Skeletal muscle satellite cell (primary cell): ENCODE data around the gene ZNF681.
"Not testable (repeated sequence)": the region's sequence is repeated elsewhere in the genome, so short reads cannot be mapped to it uniquely, and the experiment has no call there.

ENCODE experiments used
- H3K27me3 ChIP-seq: 2 replicates; pipeline ENCODE4 v1.7.0; 2013; ENCODE audit warnings: low read length; ENCODE audit not compliant: control insufficient read depth, insufficient read depth
- H3K36me3 ChIP-seq: 2 replicates; pipeline ENCODE4 v1.7.0; 2013; ENCODE audit warnings: mild to moderate bottlenecking, control low read depth, low read length; ENCODE audit not compliant: insufficient read depth
- H3K4me1 ChIP-seq: 2 replicates; pipeline ENCODE4 v1.7.0; 2013; ENCODE audit warnings: low read length; ENCODE audit not compliant: control insufficient read depth, insufficient read depth
- H3K4me2 ChIP-seq: 2 replicates; pipeline ENCODE4 v1.7.0; 2013; ENCODE audit warnings: mild to moderate bottlenecking, low read length
- H3K4me3 ChIP-seq: 2 replicates; pipeline ENCODE4 v1.7.0; 2013; ENCODE audit warnings: low read length
- H3K9ac ChIP-seq: 2 replicates; pipeline ENCODE4 v1.7.0; 2013; ENCODE audit warnings: mild to moderate bottlenecking, low read depth, low read length, moderate library complexity
- H3K9me3 ChIP-seq: replicated peaks from 2 replicates; pipeline ENCODE4 v1.7.0; 2013; ENCODE audit warnings: mild to moderate bottlenecking, control low read depth, low read length

ZNF681 gene

DNA sequence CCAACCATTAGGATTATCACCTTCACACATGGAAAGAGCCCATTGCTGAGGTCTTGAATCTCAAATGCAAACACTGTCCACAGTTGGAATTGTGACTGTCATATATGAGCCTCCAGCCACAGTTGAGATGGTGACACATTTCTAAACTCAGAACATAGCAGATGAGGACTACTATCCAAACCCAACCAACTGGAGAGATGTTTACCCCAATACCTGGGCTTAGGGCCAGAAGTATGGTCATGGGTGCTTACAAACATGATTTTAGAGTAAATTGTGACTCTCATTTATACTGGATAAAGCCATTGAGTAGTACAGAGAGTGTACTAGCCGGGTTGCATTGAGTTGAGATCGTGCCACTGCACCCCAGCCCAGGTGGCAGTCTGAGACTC is 14.0 kb upstream of the ZNF681 start:
- Histone ChIP-seq H3K36me3 (no peaks in the 10 kb centered on the region), H3K4me3 (no peak overlapping the region), H3K4me2 (no peak overlapping the region), H3K9ac (no peak overlapping the region), H3K9me3 (peaks cover 5% of the 10 kb centered on the region), H3K27me3 (no peaks in the 10 kb centered on the region), H3K4me1 (no peaks in the 10 kb centered on the region)

DNA sequence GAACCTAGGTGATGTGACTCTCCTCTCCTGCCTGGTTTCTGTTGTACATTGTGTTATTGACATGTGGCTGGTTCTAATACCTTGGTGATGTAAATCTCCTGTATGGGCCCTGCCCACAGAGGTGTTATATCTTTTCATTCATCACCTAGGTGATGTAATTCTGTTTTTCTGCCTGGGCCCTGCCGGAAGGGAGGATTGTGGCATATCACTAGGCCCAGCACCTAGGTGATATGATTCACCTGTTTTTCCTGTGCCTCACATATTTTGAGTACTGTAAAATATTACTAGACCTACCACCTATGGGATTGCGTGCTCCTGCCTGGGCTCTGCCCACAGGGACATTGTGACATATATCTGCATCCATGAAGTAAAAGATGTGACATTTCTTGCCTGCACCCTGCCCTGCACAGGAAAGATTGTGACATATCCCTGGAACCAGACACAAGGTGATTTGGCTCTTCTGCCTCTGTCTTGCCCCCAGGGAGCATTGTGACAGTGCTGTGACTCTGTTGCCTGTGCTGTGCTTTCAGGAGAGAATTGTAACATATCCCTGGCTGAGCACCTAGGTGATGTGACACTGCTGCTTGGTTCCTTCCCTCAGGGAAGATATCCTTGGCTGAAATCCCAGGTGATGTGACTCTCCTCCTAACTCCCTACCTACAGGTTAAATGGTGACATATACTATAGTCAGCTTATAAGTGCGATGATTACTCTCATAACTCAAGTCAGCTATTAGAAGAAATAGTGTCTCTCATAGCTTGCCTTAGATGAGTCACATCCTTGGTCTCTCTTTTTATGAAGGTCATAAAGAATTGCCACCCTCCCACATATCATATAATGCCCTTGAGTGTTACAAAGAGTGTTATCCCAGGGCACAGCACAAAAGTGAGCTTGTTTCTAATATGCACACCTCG is 13.3 kb upstream of the ZNF681 start:
- H3K4me1 ChIP-seq: no peaks in the 10 kb centered on the region
- H3K9ac ChIP-seq: no peak overlapping the region
- no peaks in the 10 kb centered on the region for H3K27me3 ChIP-seq
- peaks cover 5% of the 10 kb centered on the region for H3K9me3 ChIP-seq
- no peaks in the 10 kb centered on the region for H3K36me3 ChIP-seq
- no peak overlapping the region for H3K4me3 ChIP-seq
- no peak overlapping the region for H3K4me2 ChIP-seq

DNA sequence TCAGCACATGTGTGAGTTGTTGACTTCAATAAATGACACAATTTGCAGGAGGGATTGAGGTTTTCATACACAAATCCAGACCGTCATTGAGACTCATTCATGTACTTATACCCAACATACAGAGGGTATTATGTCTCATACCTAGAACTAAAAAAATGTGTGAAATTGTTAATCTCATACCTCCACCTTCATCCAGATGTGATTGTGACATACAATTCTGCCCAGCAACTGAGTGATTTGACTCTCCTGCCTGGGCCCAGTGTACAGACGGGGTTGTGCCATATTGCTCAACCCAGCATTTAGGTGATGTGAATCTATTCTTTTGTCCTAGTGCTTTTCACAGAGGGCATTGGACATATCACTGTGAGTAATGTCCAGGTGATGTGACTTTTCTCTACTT is 12.6 kb upstream of the ZNF681 start:
- Histone ChIP-seq H3K36me3 (no peaks in the 10 kb centered on the region), H3K9me3 (peaks cover 2% of the 10 kb centered on the region), H3K4me3 (no peak overlapping the region), H3K27me3 (no peaks in the 10 kb centered on the region), H3K9ac (no peak overlapping the region), H3K4me2 (no peak overlapping the region), H3K4me1 (no peaks in the 10 kb centered on the region)

DNA sequence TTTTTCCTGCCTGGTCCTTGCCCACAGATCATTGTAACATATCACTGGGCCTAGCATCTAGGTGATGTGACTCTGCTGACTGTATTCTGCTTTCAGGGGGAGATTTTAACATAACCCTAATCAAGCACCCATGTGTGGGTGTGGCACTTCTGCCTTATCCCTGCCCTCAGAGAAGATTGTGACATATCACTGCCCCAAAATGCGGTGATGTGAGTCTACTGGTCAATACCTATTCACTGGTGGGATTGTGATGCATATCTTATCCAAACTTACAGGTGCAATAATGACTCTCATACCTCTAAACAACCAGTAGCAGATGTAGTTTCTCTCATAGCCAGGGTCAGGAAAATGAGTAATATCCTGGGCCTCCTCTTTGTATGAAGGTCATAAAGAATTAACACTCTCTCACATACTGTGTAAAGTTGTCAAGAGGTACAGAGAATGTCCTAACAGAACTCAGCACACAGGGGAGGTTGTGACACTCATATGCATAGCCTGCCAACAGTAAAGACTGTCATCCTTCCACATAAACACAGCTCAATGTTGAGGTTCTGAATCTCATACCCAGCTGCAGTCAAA is 12.1 kb upstream of the ZNF681 start:
- Histone ChIP-seq H3K4me1 (no peaks in the 10 kb centered on the region), H3K4me2 (no peak overlapping the region), H3K27me3 (no peaks in the 10 kb centered on the region), H3K9ac (no peak overlapping the region), H3K9me3 (peaks cover 2% of the 10 kb centered on the region), H3K4me3 (no peak overlapping the region), H3K36me3 (no peaks in the 10 kb centered on the region)

DNA sequence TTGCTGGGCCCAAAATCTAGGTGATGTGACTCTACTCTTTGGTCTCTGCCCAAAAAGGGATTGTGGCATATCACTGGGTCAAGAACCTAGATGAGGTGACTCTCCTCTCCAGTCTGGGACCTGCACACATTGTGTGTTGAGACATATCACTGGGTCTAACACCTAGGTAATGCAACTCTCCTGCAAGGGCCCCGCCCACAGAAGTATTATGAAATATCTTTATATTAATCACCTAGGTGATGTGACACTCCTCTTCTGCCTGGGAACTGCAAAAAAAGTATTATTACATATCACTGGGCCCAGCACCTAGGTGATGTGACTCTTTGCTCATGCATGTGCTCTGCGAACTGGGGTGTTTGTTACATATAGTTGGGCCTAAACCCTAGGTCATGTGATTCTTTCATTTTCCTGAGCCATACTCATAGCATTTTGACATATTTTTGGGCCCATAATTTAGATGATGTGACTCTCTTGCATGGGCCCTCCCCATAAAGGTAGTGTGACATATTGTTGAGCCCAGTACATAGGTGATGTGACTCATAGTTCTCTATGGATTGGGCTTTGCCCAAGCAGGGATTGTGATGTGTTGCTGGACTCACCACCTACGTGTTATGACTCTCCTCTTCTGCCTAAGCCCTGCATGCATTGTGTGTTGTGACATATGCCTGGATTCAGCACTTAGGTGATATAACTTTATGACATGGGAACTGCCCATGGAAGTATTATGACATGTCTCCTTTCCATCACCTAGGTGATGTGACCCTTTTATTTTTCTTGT is 11.2 kb upstream of the ZNF681 start:
- Histone ChIP-seq H3K9me3 (peaks cover 2% of the 10 kb centered on the region), H3K27me3 (no peaks in the 10 kb centered on the region), H3K4me1 (no peaks in the 10 kb centered on the region), H3K36me3 (no peaks in the 10 kb centered on the region), H3K9ac (no peak overlapping the region), H3K4me2 (no peak overlapping the region), H3K4me3 (no peak overlapping the region)

DNA sequence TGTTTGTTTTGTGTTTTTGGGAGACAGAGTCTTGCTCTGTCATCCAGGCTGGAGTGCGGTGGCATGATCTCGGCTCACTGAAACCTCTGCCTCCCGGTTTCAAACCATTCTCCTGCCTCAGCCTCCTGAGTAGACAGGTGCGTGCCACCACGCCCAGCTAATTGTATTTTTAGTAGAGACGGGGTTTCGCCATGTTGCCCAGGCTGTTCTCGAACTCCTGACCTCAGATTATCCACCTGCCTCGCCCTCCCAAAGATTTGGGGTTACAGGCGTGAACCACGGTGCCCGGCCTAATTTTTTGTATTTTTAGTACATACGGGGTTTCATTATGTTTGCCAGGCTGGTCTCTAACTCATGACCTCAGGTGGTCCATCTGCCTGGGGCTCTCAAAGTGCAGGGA is 8.3 kb upstream of the ZNF681 start:
- no peak overlapping the region for H3K4me2 ChIP-seq
- no peak overlapping the region for H3K9ac ChIP-seq
- H3K4me1 ChIP-seq: no peaks in the 10 kb centered on the region
- no peaks in the 10 kb centered on the region for H3K36me3 ChIP-seq
- no peak overlapping the region for H3K4me3 ChIP-seq
- peaks cover 2% of the 10 kb centered on the region for H3K9me3 ChIP-seq
- no peaks in the 10 kb centered on the region for H3K27me3 ChIP-seq

DNA sequence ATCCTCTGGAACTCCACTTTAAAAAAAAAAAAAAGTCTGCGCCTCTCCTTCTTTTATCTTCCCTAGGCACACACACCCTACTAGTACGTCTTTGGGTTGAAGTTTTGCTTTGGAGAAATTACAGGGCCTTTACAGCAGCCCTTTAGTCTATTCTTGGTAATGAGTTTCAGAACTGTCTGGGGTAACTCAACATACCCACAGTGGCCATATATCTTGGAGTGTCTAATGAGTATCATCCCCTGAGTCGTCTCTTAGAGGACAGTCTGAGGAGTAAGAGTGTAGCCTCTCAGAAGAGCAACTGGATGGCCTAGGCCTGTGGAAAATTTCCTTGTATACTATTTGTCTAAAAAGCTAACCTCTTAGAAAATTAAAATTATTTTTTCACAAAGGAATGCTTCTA is 6.1 kb upstream of the ZNF681 start:
- no peak overlapping the region for H3K9ac ChIP-seq
- H3K9me3 ChIP-seq: peaks cover 2% of the 10 kb centered on the region
- no peaks in the 10 kb centered on the region for H3K36me3 ChIP-seq
- H3K4me2 ChIP-seq: no peak overlapping the region
- H3K4me1 ChIP-seq: no peaks in the 10 kb centered on the region
- no peaks in the 10 kb centered on the region for H3K27me3 ChIP-seq
- H3K4me3 ChIP-seq: no peak overlapping the region

DNA sequence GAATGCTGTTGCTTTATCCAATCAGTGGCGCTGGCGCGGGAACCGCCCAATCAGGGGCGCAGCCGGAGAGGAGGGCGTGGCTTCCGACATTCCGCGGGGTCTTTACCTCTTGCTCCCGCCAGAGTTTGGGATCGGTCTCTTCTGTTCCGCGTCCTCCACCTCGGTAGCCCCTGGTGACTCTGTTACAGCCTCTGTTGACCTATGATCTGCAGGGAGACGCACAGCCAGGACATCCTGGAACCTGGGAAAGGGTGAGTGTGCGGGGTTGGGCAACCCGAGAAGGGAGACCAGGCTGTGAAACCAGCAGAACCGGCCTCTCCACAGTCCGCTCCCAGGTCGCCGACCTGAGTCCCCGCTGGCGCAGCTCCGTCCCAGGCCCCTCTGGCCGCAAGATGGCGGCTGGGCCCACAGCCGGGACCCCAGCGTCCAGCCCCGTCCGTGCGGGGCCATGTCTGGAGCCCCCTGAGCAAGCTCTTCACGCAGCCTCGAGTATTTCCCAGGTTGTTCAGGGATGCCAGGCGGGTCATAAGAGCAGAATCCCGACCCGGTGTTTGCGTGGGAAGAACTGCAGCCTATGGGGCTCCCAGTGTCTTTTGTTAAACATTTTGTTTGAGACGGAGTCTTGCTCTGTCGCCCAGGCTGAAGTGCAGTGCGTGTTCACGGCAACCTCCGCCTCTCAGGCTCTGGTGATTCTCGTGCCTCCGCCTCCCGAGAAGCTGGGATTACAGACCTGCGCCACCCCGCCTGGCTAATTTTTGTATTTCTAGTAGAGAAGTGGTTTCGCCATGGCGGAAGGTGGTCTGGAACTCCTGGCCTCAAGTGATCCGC is 4.4 kb upstream of the ZNF681 start:
- Histone ChIP-seq H3K9ac (peak overlapping the region; percentile 20), H3K27me3 (no peaks in the 10 kb centered on the region), H3K4me3 (peak overlapping the region; percentile 75)

DNA sequence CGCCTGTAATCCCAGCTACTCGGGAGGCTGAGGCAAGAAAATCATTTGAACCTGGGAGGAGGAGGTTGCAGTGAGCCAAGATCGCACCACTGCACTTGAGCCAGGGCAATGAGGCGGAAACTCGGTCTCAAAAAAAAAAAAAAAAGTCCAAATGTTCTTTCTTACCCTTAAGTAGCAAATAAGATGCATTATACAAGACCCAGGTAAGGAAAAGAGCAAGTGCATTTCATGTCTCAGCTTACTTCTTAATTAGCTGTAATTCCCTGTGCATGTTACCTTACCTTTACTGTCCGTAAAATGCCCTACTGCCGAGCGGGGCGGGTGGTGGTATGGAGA is 3.8 kb upstream of the ZNF681 start:
- H3K27me3 ChIP-seq: no peaks in the 10 kb centered on the region
- H3K4me2 ChIP-seq: peak overlapping the region; percentile 81
- H3K9ac ChIP-seq: no peak overlapping the region
- peak overlapping the region; percentile 75 for H3K4me3 ChIP-seq
- H3K36me3 ChIP-seq: no peaks in the 10 kb centered on the region
- no peaks in the 10 kb centered on the region for H3K4me1 ChIP-seq
- H3K9me3 ChIP-seq: no peaks in the 10 kb centered on the region

More for the DNA sequence above, 4.4 kb upstream of the ZNF681 start:
- H3K4me2 ChIP-seq: peak overlapping the region; percentile 81
- H3K4me1 ChIP-seq: no peaks in the 10 kb centered on the region
- H3K9me3 ChIP-seq: no peaks in the 10 kb centered on the region
- H3K36me3 ChIP-seq: no peaks in the 10 kb centered on the region

DNA sequence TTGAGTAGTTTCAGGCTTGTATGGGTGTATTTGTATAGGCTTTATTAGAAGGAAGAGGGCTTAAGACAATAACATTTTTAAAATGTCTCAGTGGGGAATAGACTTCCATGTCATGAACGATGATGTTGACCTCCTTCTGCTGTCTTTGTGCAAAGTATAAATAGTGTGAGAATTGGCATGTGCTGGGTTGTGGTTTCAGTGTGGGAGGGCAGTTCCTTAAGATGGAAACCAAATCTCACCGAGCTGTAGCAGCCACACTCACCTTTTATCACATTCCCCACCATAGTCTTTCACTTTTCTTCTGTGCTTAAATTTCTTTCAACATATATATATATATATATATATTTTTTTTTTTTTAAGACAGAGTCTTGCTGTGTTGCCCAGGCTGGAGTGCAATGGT is 1.6 kb upstream of the ZNF681 start:
- not testable (repeated sequence) for H3K9ac ChIP-seq, H3K4me1 ChIP-seq, H3K27me3 ChIP-seq, H3K9me3 ChIP-seq, H3K4me3 ChIP-seq, H3K36me3 ChIP-seq, H3K4me2 ChIP-seq

DNA sequence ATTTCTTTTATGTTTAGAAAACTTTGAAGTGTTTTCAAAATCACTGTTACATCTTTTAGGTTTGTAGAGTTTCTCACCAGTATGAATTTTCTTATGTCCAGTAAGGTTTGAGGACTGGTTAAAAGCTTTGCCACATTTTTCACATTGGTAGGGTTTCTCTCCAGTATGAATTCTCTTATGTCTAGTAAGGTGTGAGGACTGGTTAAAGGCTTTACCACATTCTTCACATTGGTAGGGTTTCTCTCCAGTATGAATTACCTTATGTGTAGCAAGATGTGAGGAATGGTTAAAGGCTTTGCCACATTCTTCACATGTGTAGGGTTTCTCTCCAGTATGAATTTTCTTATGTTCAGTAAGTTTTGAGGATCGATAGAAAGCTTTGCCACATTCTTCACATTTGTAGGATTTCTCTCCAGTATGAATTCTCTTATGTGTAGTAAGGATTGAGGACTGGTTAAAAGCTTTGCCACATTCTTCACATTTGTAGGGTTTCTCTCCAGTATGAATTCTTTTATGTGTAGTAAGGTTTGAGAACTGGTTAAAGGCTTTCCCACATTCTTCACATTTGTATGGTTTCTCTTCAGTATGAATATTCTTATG is 15.0 kb downstream of the ZNF681 start:
- H3K4me3 ChIP-seq, H3K4me1 ChIP-seq, H3K4me2 ChIP-seq, H3K27me3 ChIP-seq, H3K9ac ChIP-seq, H3K36me3 ChIP-seq: not testable (repeated sequence)
- H3K9me3 ChIP-seq: peaks cover 15% of the 10 kb centered on the region
